Measurements from ENCODE around the gene REXO4. TPM values are rescaled to one million over a fixed set of nuclear protein-coding genes. Genes with fewer than 3 reads are reported as not detected.

REXO4 gene
- total and polyA plus RNA-seq, 2 of the 13 experiments (the other 11 are each of a cell fraction or from before 2014, with no cell fraction given), result 18.5 to 30.4 TPM

DNA sequence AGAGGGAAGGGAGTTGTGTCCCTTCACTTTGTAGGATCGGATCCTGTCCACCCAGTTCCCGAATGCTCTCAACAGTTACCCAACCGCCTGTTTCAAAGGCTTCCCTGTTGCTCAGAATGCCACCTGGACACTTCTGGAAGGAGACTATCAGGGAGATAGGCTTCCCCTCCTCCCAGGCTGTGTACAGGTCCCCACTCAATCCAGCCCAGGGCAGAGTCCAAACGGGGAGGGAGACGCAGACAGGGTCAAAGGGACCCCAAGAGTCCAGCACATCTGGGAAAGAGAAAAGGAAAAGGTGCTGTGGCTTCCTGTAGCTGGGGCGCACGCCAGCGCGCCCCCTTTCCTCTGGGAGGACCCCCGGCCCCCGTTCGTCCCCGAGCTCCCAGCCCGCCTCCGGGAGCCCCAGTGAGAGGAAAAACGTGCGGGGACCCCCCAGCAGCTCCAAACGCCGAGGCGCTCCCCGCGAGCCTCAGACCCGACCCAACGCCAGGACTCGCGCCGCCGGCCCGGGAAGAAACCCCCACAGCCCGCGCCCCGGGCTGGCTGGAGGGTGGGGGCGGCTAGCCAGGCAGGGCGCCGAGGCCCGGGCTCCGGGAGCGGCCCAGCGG, 42.6 kb downstream of the REXO4 start (continued):
- TF ChIP-seq, protein P1, sequence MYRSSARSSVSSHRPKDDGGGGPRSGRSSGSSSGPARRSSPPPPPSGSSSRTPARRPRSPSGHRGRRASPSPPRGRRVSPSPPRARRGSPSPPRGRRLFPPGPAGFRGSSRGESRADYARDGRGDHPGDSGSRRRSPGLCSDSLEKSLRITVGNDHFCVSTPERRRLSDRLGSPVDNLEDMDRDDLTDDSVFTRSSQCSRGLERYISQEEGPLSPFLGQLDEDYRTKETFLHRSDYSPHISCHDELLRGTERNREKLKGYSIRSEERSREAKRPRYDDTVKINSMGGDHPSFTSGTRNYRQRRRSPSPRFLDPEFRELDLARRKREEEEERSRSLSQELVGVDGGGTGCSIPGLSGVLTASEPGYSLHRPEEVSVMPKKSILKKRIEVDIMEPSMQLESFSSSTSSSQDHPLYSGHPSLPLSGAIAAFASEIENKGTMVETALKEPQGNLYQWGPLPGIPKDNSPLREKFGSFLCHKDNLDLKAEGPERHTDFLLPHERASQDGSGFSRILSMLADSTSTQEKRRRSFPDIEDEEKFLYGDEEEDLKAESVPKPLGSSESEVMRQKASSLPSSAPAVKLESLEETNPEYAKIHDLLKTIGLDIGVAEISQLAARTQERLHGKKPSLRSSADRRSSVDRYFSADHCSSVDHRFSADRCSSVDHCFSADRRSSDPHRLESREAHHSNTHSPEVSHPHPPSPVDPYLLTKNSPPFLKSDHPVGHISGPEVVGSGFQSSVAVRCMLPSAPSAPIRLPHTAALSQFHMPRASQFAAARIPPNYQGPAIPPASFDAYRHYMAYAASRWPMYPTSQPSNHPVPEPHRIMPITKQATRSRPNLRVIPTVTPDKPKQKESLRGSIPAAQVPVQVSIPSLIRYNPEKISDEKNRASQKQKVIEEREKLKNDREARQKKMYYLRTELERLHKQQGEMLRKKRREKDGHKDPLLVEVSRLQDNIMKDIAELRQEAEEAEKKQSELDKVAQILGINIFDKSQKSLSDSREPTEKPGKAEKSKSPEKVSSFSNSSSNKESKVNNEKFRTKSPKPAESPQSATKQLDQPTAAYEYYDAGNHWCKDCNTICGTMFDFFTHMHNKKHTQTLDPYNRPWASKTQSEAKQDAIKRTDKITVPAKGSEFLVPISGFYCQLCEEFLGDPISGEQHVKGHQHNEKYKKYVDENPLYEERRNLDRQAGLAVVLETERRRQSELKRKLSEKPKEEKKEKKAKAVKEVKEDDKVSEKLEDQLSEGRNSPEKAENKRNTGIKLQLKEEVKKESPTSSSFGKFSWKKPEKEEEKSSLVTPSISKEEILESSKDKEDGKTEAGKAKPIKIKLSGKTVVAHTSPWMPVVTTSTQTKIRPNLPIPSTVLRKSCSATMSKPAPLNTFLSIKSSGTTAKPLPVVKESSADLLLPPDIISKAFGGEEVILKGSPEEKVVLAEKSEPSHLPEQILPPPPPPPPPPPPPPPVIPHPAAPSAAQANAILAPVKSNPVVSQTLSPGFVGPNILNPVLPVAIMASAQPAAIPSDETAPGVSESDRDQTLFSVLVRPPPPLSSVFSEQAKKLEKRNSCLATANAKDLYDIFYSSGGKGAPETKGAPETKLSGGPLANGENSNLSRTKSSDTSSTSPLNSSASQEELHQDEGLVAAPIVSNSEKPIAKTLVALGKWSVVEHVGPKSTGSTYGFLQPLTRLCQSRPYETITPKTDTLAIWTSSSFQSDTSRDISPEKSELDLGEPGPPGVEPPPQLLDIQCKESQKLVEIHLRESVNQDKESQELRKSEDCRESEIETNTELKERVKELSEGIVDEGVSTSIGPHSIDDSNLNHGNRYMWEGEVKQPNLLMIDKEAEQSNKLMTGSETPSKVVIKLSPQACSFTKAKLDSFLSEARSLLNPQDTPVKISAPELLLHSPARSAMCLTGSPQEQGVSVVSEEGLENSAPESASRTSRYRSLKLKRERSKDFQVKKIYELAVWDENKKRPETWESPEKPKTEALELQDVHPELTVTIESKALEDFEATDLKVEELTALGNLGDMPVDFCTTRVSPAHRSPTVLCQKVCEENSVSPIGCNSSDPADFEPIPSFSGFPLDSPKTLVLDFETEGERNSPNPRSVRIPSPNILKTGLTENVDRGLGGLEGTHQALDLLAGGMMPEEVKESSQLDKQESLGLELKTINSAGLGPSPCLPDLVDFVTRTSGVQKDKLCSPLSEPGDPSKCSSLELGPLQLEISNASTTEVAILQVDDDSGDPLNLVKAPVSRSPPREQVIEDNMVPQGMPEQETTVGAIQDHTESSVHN (CRISPR knock-in tag; IDR thresholded peaks at IDR 0.05), result no peak
- TF ChIP-seq ZNF33B (CRISPR knock-in tag; IDR thresholded peaks at IDR 0.05) (no peak), PHF20 (CRISPR knock-in tag; IDR thresholded peaks at IDR 0.05) (no peak), ZNF562 (CRISPR knock-in tag; IDR thresholded peaks at IDR 0.05; ENCODE audit: borderline replicate concordance) (no peak), FLYWCH1 (CRISPR knock-in tag; IDR thresholded peaks at IDR 0.05) (no peak), SMC3 (IDR thresholded peaks at IDR 0.05; ENCODE audit: low read length) (no peak), FOXC1 (CRISPR knock-in tag; IDR thresholded peaks at IDR 0.05; ENCODE audit: borderline replicate concordance) (peak; percentile 51; the same call in 1 of the 2 replicates), REPIN1 (CRISPR knock-in tag; IDR thresholded peaks at IDR 0.05; ENCODE audit: borderline replicate concordance, low read depth) (peak; percentile 56; the same call in 1 of the 2 replicates), KDM6A (CRISPR knock-in tag; IDR thresholded peaks at IDR 0.05; ENCODE audit: low read depth) (no peak), MIER3 (CRISPR knock-in tag; IDR thresholded peaks at IDR 0.05; ENCODE audit: borderline replicate concordance) (no peak; the same call in 1 of the 2 replicates), ZNF772 (CRISPR knock-in tag; IDR thresholded peaks at IDR 0.05) (0 out of 2 replicates have a peak, but pooled peaks have one; percentile 27), ZNF263 (CRISPR knock-in tag; IDR thresholded peaks at IDR 0.05) (peak; percentile 47; the same call in 1 of the 2 replicates), ZKSCAN8 (CRISPR knock-in tag; IDR thresholded peaks at IDR 0.05; ENCODE audit: borderline replicate concordance) (no peak), AGO2 (optimal IDR thresholded peaks at IDR 0.05; ENCODE audit: low read depth, low read length) (peak; percentile 80), HES4 (CRISPR knock-in tag; IDR thresholded peaks at IDR 0.05; ENCODE audit: borderline replicate concordance) (no peak), ZNF777 (CRISPR knock-in tag; IDR thresholded peaks at IDR 0.05) (no peak), STAT5B (CRISPR knock-in tag; IDR thresholded peaks at IDR 0.05) (no peak), ZC3H4 (CRISPR knock-in tag; IDR thresholded peaks at IDR 0.05; ENCODE audit: borderline replicate concordance) (no peak), ZNF446 (CRISPR knock-in tag; IDR thresholded peaks at IDR 0.05) (no peak), YEATS2 (CRISPR knock-in tag; IDR thresholded peaks at IDR 0.05; ENCODE audit: borderline replicate concordance) (no peak), U2AF1 (optimal IDR thresholded peaks at IDR 0.05; ENCODE audit: low read depth, low read length) (no peak)
- TF ChIP-seq, protein P2, sequence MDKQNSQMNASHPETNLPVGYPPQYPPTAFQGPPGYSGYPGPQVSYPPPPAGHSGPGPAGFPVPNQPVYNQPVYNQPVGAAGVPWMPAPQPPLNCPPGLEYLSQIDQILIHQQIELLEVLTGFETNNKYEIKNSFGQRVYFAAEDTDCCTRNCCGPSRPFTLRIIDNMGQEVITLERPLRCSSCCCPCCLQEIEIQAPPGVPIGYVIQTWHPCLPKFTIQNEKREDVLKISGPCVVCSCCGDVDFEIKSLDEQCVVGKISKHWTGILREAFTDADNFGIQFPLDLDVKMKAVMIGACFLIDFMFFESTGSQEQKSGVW (CRISPR knock-in tag; IDR thresholded peaks at IDR 0.05; ENCODE audit: borderline replicate concordance), result no peak
- TF ChIP-seq, protein P3, sequence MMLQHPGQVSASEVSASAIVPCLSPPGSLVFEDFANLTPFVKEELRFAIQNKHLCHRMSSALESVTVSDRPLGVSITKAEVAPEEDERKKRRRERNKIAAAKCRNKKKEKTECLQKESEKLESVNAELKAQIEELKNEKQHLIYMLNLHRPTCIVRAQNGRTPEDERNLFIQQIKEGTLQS (CRISPR knock-in tag; IDR thresholded peaks at IDR 0.05), result no peak
